OCI-LY7 (cell line): ENCODE data around the gene PHTF1.

ENCODE experiments used
- CTCF ChIP-seq: fragments of 200-600 bp; sonication (generic); conservative IDR thresholded peaks from 2 replicates; pipeline ENCODE4 v1.5.1; 2014; ENCODE audit warnings: mild to moderate bottlenecking, antibody characterized with exemption, low read length, moderate library complexity, mixed read lengths
- EZH2phosphoT487 ChIP-seq: fragments of 200-600 bp; sonication (generic); IDR thresholded peaks from 2 replicates; pipeline ENCODE4 v1.6.1; 2018; ENCODE audit warnings: low read depth, borderline replicate concordance, mild to moderate bottlenecking, mixed run types, antibody characterized with exemption, low read length, moderate library complexity, mixed read lengths

- no peak for TF ChIP-seq CTCF
- no peak for TF ChIP-seq EZH2phosphoT487
These were observed 66.9 kb downstream of the PHTF1 start for GRCh38 chr1:113692342-113692741.
